Cardiac muscle cell (in vitro differentiated cells and primary cell): ENCODE data around the gene ATRNL1. TPM values are rescaled to one million over a fixed set of nuclear protein-coding genes. Genes with fewer than 3 reads are reported as not detected.

Source experiments
- DNase-seq, 2 donors: peaks; one replicate each; pipeline versions ENCODE4 v3.0.0 to v3.0.0-alpha.2; 2010 to 2017; ENCODE audit warnings: low read depth in 1 of 2, low spot score in 1 of 2
- H3K27ac ChIP-seq: fragments of 200-600 bp; sonication (generic); 2 replicates; pipeline ENCODE4 v1.5.1; 2016
- H3K27me3 ChIP-seq: fragments of 200-600 bp; sonication (generic); 2 replicates; pipeline ENCODE4 v1.6.0; 2016; ENCODE audit warnings: control low read depth
- H3K36me3 ChIP-seq: fragments of 200-600 bp; sonication (generic); 2 replicates; pipeline ENCODE4 v1.5.1; 2016; ENCODE audit warnings: control low read depth
- H3K4me1 ChIP-seq: fragments of 200-600 bp; sonication (generic); 2 replicates; pipeline ENCODE4 v1.8.1; 2017; ENCODE audit warnings: low read depth, mild to moderate bottlenecking, mixed run types
- H3K4me3 ChIP-seq: fragments of 200-600 bp; sonication (generic); 2 replicates; pipeline ENCODE4 v1.5.1; 2016; ENCODE audit warnings: mild to moderate bottlenecking
- H3K9me3 ChIP-seq: fragments of 200-600 bp; sonication (generic); 2 replicates; pipeline ENCODE4 v1.5.1; 2017; ENCODE audit warnings: low read depth, mild to moderate bottlenecking, control low read depth
- CTCF ChIP-seq: IDR thresholded peaks from 2 replicates; pipeline ENCODE4 v1.5.1; 2012; ENCODE audit warnings: low read depth, mild to moderate bottlenecking, low read length
- polyA plus RNA-seq: library from polyadenylated mRNA; unstranded; fragments of >200 nt; fragmentation: Nextera tagmentation; extraction: Ambion mirVana; gene quantifications from 2 replicates; pipeline ENCODE4 v1.2.1, GENCODE V29; 2016
- total RNA-seq: library from RNA; depleted of rRNA; stranded (reverse); fragments of >200 nt; gene quantifications from 2 replicates; pipeline ENCODE4 v1.2.3, GENCODE V29; 2016

Gene ATRNL1
- total and polyA plus RNA-seq, 2 experiments from 2014 or later: 4.5 to 14.1 TPM

GRCh38 chr10:115066528-115066927 is 26.6 kb upstream of the ATRNL1 start:
- Histone ChIP-seq H3K27me3 (no peaks in the 10 kb centered on the region), H3K4me1 (no peaks in the 10 kb centered on the region), H3K9me3 (no peaks in the 10 kb centered on the region), H3K36me3 (no peaks in the 10 kb centered on the region), H3K27ac (no peak overlapping the region), H3K4me3 (no peak overlapping the region)
- TF ChIP-seq CTCF: no peak
- DNase-seq: no peak

GRCh38 chr10:115073796-115074195 is 19.4 kb upstream of the ATRNL1 start:
- H3K27me3 ChIP-seq: no peaks in the 10 kb centered on the region
- H3K36me3 ChIP-seq: no peaks in the 10 kb centered on the region
- no peak overlapping the region for H3K27ac ChIP-seq
- DNase-seq: no peak
- H3K9me3 ChIP-seq: no peaks in the 10 kb centered on the region
- H3K4me1 ChIP-seq: no peaks in the 10 kb centered on the region
- no peak overlapping the region for H3K4me3 ChIP-seq
- no peak for TF ChIP-seq CTCF

- no peaks in the 10 kb centered on the region for H3K4me1 ChIP-seq
- DNase-seq: peak in 1 of 2 donors; percentile 35
- no peaks in the 10 kb centered on the region for H3K36me3 ChIP-seq
- TF ChIP-seq CTCF: no peak
- H3K4me3 ChIP-seq: no peak overlapping the region
- no peaks in the 10 kb centered on the region for H3K9me3 ChIP-seq
- no peaks in the 10 kb centered on the region for H3K27me3 ChIP-seq
- no peak overlapping the region for H3K27ac ChIP-seq
Observed at GRCh38 chr10:115082506-115082905, 10.7 kb upstream of the ATRNL1 start.

GRCh38 chr10:115084277-115084850 is 8.8 kb upstream of the ATRNL1 start:
- Histone ChIP-seq H3K4me1 (no peaks in the 10 kb centered on the region), H3K36me3 (no peaks in the 10 kb centered on the region), H3K4me3 (no peak overlapping the region), H3K27me3 (no peaks in the 10 kb centered on the region), H3K9me3 (no peaks in the 10 kb centered on the region), H3K27ac (no peak overlapping the region)
- no peak for TF ChIP-seq CTCF
- DNase-seq: no peak

GRCh38 chr10:115091161-115091560 is 2.0 kb upstream of the ATRNL1 start:
- H3K27me3 ChIP-seq: peaks cover 39% of the 10 kb centered on the region
- TF ChIP-seq CTCF: no peak
- no peak overlapping the region for H3K27ac ChIP-seq
- DNase-seq: no peak
- H3K4me3 ChIP-seq: no peak overlapping the region
- H3K36me3 ChIP-seq: no peaks in the 10 kb centered on the region
- H3K9me3 ChIP-seq: no peaks in the 10 kb centered on the region
- H3K4me1 ChIP-seq: no peaks in the 10 kb centered on the region

- Histone ChIP-seq H3K27ac (no peak overlapping the region), H3K36me3 (no peaks in the 10 kb centered on the region), H3K4me3 (peak overlapping the region; percentile 81), H3K4me1 (no peaks in the 10 kb centered on the region), H3K27me3 (peaks cover 40% of the 10 kb centered on the region), H3K9me3 (no peaks in the 10 kb centered on the region)
- no peak for DNase-seq
- no peak for TF ChIP-seq CTCF
Observed at GRCh38 chr10:115092258-115092554, 959 bp upstream of the ATRNL1 start.
